GM12878 (cell line): ENCODE data around the gene CHMP4A. TPM values are rescaled to one million over a fixed set of nuclear protein-coding genes. Genes with fewer than 3 reads are reported as not detected.

Experiments
- ATAC-seq: fragments of 200-7000 bp; cut with Tn5 transposase; 3 replicates; pipeline ENCODE4 v1.9.1; 2020; ENCODE audit warnings: mild to moderate bottlenecking, moderate library complexity
- BruUV-seq: library from RNA; stranded (reverse); fragments of 400-500 nt; replicated peaks from 2 replicates; lab custom pipeline; 2021; lab: Mats Ljungman, UMichigan
- CTCF ChIA-PET: fragments of 300-600 bp; sonication (Branson Sonifier 250); formaldehyde crosslinking; extraction: SDS; loops from one replicate; lab custom pipeline; 2021; ENCODE audit warnings: inconsistent platforms; lab: Yijun Ruan, JAX
- POLR2A ChIA-PET: fragments of 350-600 bp; formaldehyde crosslinking; extraction: SDS; loops from one replicate; lab custom pipeline; 2021; ENCODE audit warnings: inconsistent platforms; lab: Charles Lee
- RAD21 ChIA-PET: fragments of 300-600 bp; sonication (Branson Sonifier 250); formaldehyde crosslinking; loops from one replicate; lab custom pipeline; 2023; ENCODE audit warnings: antibody characterized with exemption; ENCODE audit not compliant: unreplicated experiment; lab: Charles Lee
- SMC1A ChIA-PET: fragments of 300-600 bp; sonication (Branson Sonifier 250); formaldehyde crosslinking; loops from one replicate; lab custom pipeline; 2023; ENCODE audit not compliant: unreplicated experiment, uncharacterized antibody; lab: Charles Lee
- DNase-seq: peaks from one replicate; pipeline ENCODE4 v3.0.0-alpha.2; 2011; ENCODE audit warnings: low read depth, low spot score
- FAIRE-seq: peaks from 3 replicates; lab custom pipeline; 2011; peaks lifted over from hg19 to GRCh38; lab: Jason Lieb, UNC
- H2AFZ ChIP-seq: 2 replicates; pipeline ENCODE4 v1.6.0; 2011; ENCODE audit warnings: low read depth, low read length, control low read depth; ENCODE audit not compliant: control insufficient read depth
- H3K27ac ChIP-seq: 2 replicates; pipeline ENCODE4 v1.5.1; 2011; ENCODE audit warnings: control low read depth; ENCODE audit not compliant: control insufficient read depth, insufficient read depth
- H3K27me3 ChIP-seq, 2 experiments: replicated peaks in 1 of 2; 2 replicates each; pipeline versions ENCODE4 v1.6.0 to v1.6.1; 2011; ENCODE audit warnings: low read length in 1 of 2; ENCODE audit not compliant: control insufficient read depth in 2 of 2, insufficient read depth in 2 of 2
- H3K36me3 ChIP-seq, 2 experiments: 2 replicates each; pipeline ENCODE4 v1.5.1; 2011; ENCODE audit warnings: low read length in 1 of 2; ENCODE audit not compliant: control insufficient read depth in 2 of 2, insufficient read depth in 2 of 2
- H3K4me1 ChIP-seq: 2 replicates; pipeline ENCODE4 v1.6.1; 2011; ENCODE audit warnings: mild to moderate bottlenecking, low read length, moderate library complexity, mixed read lengths; ENCODE audit not compliant: control insufficient read depth, insufficient read depth
- H3K4me2 ChIP-seq: 2 replicates; pipeline ENCODE4 v1.6.0; 2011; ENCODE audit warnings: control low read depth; ENCODE audit not compliant: control insufficient read depth, insufficient read depth
- H3K4me3 ChIP-seq: fragments of 200-600 bp; sonication (generic); 2 replicates; pipeline ENCODE4 v1.5.1; 2016
- H3K79me2 ChIP-seq: 2 replicates; pipeline ENCODE4 v1.6.0; 2011; ENCODE audit warnings: low read length; ENCODE audit not compliant: control insufficient read depth, insufficient read depth
- H3K9ac ChIP-seq: 2 replicates; pipeline ENCODE4 v1.8.0; 2011; ENCODE audit warnings: low read length, control low read depth, mixed read lengths; ENCODE audit not compliant: control insufficient read depth, insufficient read depth
- H3K9me3 ChIP-seq: replicated peaks from 3 replicates; pipeline ENCODE4 v1.5.1; 2011; ENCODE audit warnings: mild to moderate bottlenecking, low read length; ENCODE audit not compliant: control insufficient read depth, insufficient read depth
- H4K20me1 ChIP-seq: 2 replicates; pipeline ENCODE4 v1.6.0; 2011; ENCODE audit not compliant: control insufficient read depth, insufficient read depth
- BMI1 ChIP-seq: fragments of 450-650 bp; IDR thresholded peaks from 2 replicates; pipeline ENCODE4 v1.6.1; 2016; ENCODE audit warnings: mild to moderate bottlenecking, moderate library complexity, borderline replicate concordance
- HCFC1 ChIP-seq: fragments of 150-350 bp; IDR thresholded peaks from 2 replicates; pipeline ENCODE4 v1.6.1; 2014; ENCODE audit warnings: low read length
- HDAC6 ChIP-seq: fragments of 200-600 bp; sonication (generic); IDR thresholded peaks from one replicate; pipeline ENCODE4 v1.8.0; 2017; ENCODE audit warnings: antibody characterized with exemption; ENCODE audit not compliant: unreplicated experiment
- ZNF207 ChIP-seq: fragments of 450-650 bp; IDR thresholded peaks from 2 replicates; pipeline ENCODE4 v1.6.1; 2014; ENCODE audit warnings: antibody characterized with exemption, mild to moderate bottlenecking, borderline replicate concordance
- WGBS: methylation state at CpG from one replicate; pipeline ENCODE4 v1.1.6; 2016; ENCODE audit warnings: low lambda C conversion rate; ENCODE audit not compliant: insufficient replicate concordance, insufficient coverage; ENCODE audit errors: missing lambda C conversion rate; 5-methylcytosine and 5-hydroxymethylcytosine counted together
- in situ Hi-C: fragments of 300-500 bp; cut with MboI; formaldehyde crosslinking; loops from 9 replicates; pipeline ENCODE4 v1.14.3; 2018; ENCODE audit warnings: mixed read lengths
- intact Hi-C: fragments of 100-400 bp; cut with micrococcal nuclease; formaldehyde crosslinking; loops from one replicate; pipeline ENCODE4 v1.14.2; 2022; ENCODE audit not compliant: unreplicated experiment
- polyA plus RNA-seq, 11 experiments: library from polyadenylated mRNA; depleted of rRNA in 4 of 11; unstranded in 6 of 11; stranded (reverse) in 5 of 11; fragments of >200 nt; fragmentation: Nextera tagmentation in 4 of 11; fragmentation: Illumina TruSeq in 1 of 11; extraction: Ambion mirVana in 4 of 11; extraction: Trizol in 1 of 11; gene quantifications; 1 replicate in 1 of 11; 2 replicates in 10 of 11; pipeline versions ENCODE4 v1.2.1 to v1.2.3, GENCODE V29; 2011 to 2016; ENCODE audit warnings: inconsistent platforms in 2 of 11, missing spikeins in 2 of 11, low read depth in 1 of 11
- total RNA-seq, 4 experiments: library from RNA; depleted of rRNA in 3 of 4; stranded (reverse); fragments of >200 nt in 3 of 4; fragmentation: Illumina TruSeq in 1 of 4; extraction: Trizol in 1 of 4; gene quantifications; 2 replicates each; pipeline versions ENCODE4 v1.2.1 to v1.2.3, GENCODE V29; 2013 to 2021
- TF ChIP-seq, protein P1 (sequence below): IDR thresholded peaks from 2 replicates; pipeline ENCODE4 v1.6.1; 2011; ENCODE audit warnings: borderline replicate concordance, low read depth, mild to moderate bottlenecking, moderate library complexity, low read length; ENCODE audit not compliant: insufficient read depth, poor library complexity, severe bottlenecking

Gene CHMP4A
- total and polyA plus RNA-seq, 10 of the 15 experiments (the other 5 are each of a cell fraction or from before 2014, with no cell fraction given), result 35.5 to 151 (median 84.7) TPM

DNA sequence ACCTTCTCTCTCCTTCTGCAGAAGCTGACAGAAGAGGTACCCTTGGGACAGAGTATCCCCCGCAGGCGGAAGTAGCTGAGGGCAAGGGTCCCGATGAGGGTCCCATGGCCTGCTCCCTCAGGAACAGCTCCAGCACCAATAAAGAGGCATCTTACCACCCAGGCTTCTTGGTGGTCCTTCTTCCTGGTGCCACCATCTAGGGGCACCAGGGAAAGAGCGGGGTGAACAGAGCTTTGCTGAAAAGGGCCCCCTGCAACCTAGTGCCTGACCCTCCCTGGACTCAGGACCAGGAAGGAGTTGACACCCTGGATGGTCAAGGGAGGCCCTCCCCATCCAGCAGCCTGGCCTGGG lies 52.8 kb downstream of the CHMP4A start:
- intact Hi-C loops, result loop anchor here (1.0 kb wide), 1 partner anchor 53 kb away; the partner anchor contains the start of gene CHMP4A
- H3K9ac ChIP-seq, result peak overlapping the region; percentile 83
- POLR2A ChIA-PET, result interaction anchor here (1.0 to 4.8 kb wide), 19 partner anchors 10 to 139 kb away, joined by 4 to 99 read pairs (median 14); partner anchors contain the start of genes CHMP4A, DCAF11, DHRS1 and EMC9
- no peak for ATAC-seq
- TF ChIP-seq HCFC1, result no peak
- TF ChIP-seq, protein P1, sequence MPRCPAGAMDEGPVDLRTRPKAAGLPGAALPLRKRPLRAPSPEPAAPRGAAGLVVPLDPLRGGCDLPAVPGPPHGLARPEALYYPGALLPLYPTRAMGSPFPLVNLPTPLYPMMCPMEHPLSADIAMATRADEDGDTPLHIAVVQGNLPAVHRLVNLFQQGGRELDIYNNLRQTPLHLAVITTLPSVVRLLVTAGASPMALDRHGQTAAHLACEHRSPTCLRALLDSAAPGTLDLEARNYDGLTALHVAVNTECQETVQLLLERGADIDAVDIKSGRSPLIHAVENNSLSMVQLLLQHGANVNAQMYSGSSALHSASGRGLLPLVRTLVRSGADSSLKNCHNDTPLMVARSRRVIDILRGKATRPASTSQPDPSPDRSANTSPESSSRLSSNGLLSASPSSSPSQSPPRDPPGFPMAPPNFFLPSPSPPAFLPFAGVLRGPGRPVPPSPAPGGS, result no peak
- no peak for TF ChIP-seq ZNF207
- no peak for TF ChIP-seq HDAC6
- TF ChIP-seq BMI1, result no peak
- peaks cover 37% of the 10 kb centered on the region for H3K4me1 ChIP-seq
- 84% methylated on average over 4 of the region's 4 CpGs for WGBS
- H4K20me1 ChIP-seq, result no peaks in the 10 kb centered on the region
- H3K4me3 ChIP-seq, result no peak overlapping the region
- H3K79me2 ChIP-seq, result peaks cover 43% of the 10 kb centered on the region
- CTCF ChIA-PET, result interaction anchor here (0.8 to 4.2 kb wide), 32 partner anchors 10 to 529 kb away, joined by 3 to 63 read pairs (median 6); partner anchors contain the start of genes CARMIL3, CHMP4A, CIDEB and DCAF11
- no peaks in the 10 kb centered on the region for H3K9me3 ChIP-seq
- H3K4me2 ChIP-seq, result peak overlapping the region; percentile 9
- peak overlapping the region; percentile 96 for H3K27ac ChIP-seq
- no peaks in the 10 kb centered on the region for H3K27me3 ChIP-seq
- no peak overlapping the region; the same call in 1 of the 2 replicates for H2AFZ ChIP-seq
- SMC1A ChIA-PET, result interaction anchor here (0.7 to 4.9 kb wide), 21 partner anchors 9 to 147 kb away, joined by 3 to 54 read pairs (median 9); partner anchors contain the start of genes CIDEB, DCAF11, DHRS1 and EMC9
- RAD21 ChIA-PET, result interaction anchor here (0.8 to 4.5 kb wide), 23 partner anchors 10 to 148 kb away, joined by 3 to 60 read pairs (median 11); partner anchors contain the start of genes CHMP4A, CIDEB, DCAF11 and EMC9
- H3K36me3 ChIP-seq, result peaks cover 39 to 47% of the 10 kb centered on the region in 2 experiments
- TSS peak; percentile 89 for BruUV-seq
- in situ Hi-C loops, result no loop called here
- no peak for FAIRE-seq
- no peak for DNase-seq
